Bronchial epithelial cell (primary cell): ENCODE measurements around the gene ADCY4. TPM values are rescaled to one million over a fixed set of nuclear protein-coding genes. Genes with fewer than 3 reads are reported as not detected.
"Not testable (repeated sequence)": the region's sequence is repeated elsewhere in the genome, so short reads cannot be mapped to it uniquely, and the experiment has no call there.

Source experiments
- DNase-seq: peaks from one replicate; pipeline ENCODE4 v3.0.0-alpha.2; 2010; ENCODE audit warnings: low read depth
- FAIRE-seq: peaks from 2 replicates; lab custom pipeline; 2011; peaks lifted over from hg19 to GRCh38; lab: Jason Lieb, UNC
- H3K27me3 ChIP-seq: 2 replicates; pipeline ENCODE4 v1.5.1; 2011; ENCODE audit warnings: low read length; ENCODE audit not compliant: control insufficient read depth, insufficient read depth
- H3K36me3 ChIP-seq: 2 replicates; pipeline ENCODE4 v1.5.1; 2011; ENCODE audit warnings: low read length; ENCODE audit not compliant: control insufficient read depth, insufficient read depth
- H3K4me3 ChIP-seq: 2 replicates; pipeline ENCODE4 v1.5.1; 2011; ENCODE audit warnings: mild to moderate bottlenecking, low read depth, low read length, control low read depth
- total RNA-seq: library from RNA; depleted of rRNA; stranded (reverse); fragments of >200 nt; gene quantifications from 2 replicates; pipeline ENCODE4 v1.2.1, GENCODE V29; 2014
- TF ChIP-seq, protein P1 (sequence below): IDR thresholded peaks from 2 replicates; pipeline ENCODE4 v1.5.1; 2011; ENCODE audit warnings: mild to moderate bottlenecking, moderate library complexity, low read length, control low read depth, inconsistent platforms; ENCODE audit not compliant: insufficient read depth, severe bottlenecking

The ADCY4 gene
- total RNA-seq, 1 donor from 2014 or later = 0.53 TPM

DNA sequence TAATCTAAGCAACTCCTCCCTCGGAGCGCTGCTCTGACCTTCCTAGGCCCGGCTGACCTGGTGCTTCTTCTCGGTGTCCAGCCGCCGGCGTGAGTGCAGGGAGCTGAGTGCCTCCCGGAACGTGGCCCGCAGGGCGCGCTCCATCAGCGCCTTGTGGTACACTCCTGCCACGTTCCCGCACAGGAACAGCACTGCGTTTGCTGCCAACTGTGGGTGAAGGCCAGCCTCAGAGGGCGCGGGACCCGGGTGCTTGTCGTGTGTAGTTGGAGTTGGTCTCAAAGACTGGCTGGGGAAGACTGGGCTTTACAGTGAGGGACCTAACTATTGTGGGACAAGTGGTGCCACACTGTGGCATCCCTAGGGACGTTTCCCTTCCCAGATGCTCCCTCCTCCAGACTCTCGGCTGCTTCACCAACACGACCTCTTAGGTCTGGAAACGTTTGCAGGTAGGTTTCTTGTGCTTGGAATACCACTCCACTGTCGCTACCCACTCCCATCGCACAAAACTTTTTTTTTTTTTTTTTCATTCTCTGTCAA is 3.1 kb downstream of the ADCY4 start:
- no peak for DNase-seq
- no peak for FAIRE-seq
- TF ChIP-seq, protein P1, sequence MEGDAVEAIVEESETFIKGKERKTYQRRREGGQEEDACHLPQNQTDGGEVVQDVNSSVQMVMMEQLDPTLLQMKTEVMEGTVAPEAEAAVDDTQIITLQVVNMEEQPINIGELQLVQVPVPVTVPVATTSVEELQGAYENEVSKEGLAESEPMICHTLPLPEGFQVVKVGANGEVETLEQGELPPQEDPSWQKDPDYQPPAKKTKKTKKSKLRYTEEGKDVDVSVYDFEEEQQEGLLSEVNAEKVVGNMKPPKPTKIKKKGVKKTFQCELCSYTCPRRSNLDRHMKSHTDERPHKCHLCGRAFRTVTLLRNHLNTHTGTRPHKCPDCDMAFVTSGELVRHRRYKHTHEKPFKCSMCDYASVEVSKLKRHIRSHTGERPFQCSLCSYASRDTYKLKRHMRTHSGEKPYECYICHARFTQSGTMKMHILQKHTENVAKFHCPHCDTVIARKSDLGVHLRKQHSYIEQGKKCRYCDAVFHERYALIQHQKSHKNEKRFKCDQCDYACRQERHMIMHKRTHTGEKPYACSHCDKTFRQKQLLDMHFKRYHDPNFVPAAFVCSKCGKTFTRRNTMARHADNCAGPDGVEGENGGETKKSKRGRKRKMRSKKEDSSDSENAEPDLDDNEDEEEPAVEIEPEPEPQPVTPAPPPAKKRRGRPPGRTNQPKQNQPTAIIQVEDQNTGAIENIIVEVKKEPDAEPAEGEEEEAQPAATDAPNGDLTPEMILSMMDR = no peak
- no peaks in the 10 kb centered on the region for H3K36me3 ChIP-seq
- no peaks in the 10 kb centered on the region for H3K27me3 ChIP-seq
- no peak overlapping the region for H3K4me3 ChIP-seq

- DNase-seq (no peak), FAIRE-seq (no peak)
- Histone ChIP-seq H3K27me3 (no peaks in the 10 kb centered on the region), H3K4me3 (no peak overlapping the region), H3K36me3 (no peaks in the 10 kb centered on the region)
- TF ChIP-seq, protein P1 = no peak
Measured at GRCh38 chr14:24330973-24331674, 3.7 kb downstream of the ADCY4 start.

- TF ChIP-seq, protein P1 = no peak
- Histone ChIP-seq H3K27me3 (no peaks in the 10 kb centered on the region), H3K4me3 (no peak overlapping the region), H3K36me3 (no peaks in the 10 kb centered on the region)
- DNase-seq (no peak), FAIRE-seq (no peak)
Measured at GRCh38 chr14:24329736-24330135, 5.1 kb downstream of the ADCY4 start.

GRCh38 chr14:24329073-24329663 is 5.7 kb downstream of the ADCY4 start:
- FAIRE-seq = no peak

GRCh38 chr14:24327914-24328313 is 7.0 kb downstream of the ADCY4 start:
- H3K4me3 ChIP-seq, DNase-seq, H3K36me3 ChIP-seq, H3K27me3 ChIP-seq, FAIRE-seq: not testable (repeated sequence)
- TF ChIP-seq, protein P1 = peak; percentile 44

More at GRCh38 chr14:24329073-24329663, 5.7 kb downstream of the ADCY4 start:
- DNase-seq = no peak
- no peaks in the 10 kb centered on the region for H3K27me3 ChIP-seq
- no peaks in the 10 kb centered on the region for H3K36me3 ChIP-seq
- TF ChIP-seq, protein P1 = no peak
- H3K4me3 ChIP-seq = no peak overlapping the region
